OCI-LY3 (cell line): ENCODE data around the gene TNFSF12.

Experiments
- H2AFZ ChIP-seq: fragments of 200-600, 300-600 bp; shearing (Covaris generic); 2 replicates; pipeline ENCODE4 v1.6.0; 2014; ENCODE audit warnings: antibody characterized with exemption, low read depth, low read length
- H3K27ac ChIP-seq: fragments of 200-600, 300-600 bp; sonication (generic); 2 replicates; pipeline ENCODE4 v1.5.1; 2014; ENCODE audit warnings: mild to moderate bottlenecking, low read length, moderate library complexity, mixed read lengths
- H3K27me3 ChIP-seq: fragments of 200-600, 300-600 bp; sonication (generic); 2 replicates; pipeline ENCODE4 v1.6.1; 2014; ENCODE audit warnings: low read depth, low read length, mixed read lengths
- H3K36me3 ChIP-seq: fragments of 200-600, 300-600 bp; sonication (generic); replicated peaks from 2 replicates; pipeline ENCODE3; 2014; ENCODE audit warnings: low read depth, low read length, mixed read lengths
- H3K4me1 ChIP-seq: fragments of 300-600, 200-600 bp; sonication (generic); 2 replicates; pipeline ENCODE4 v1.6.1; 2014; ENCODE audit warnings: low read length, mixed read lengths
- H3K4me2 ChIP-seq: fragments of 200-600, 300-600 bp; sonication (generic); 2 replicates; pipeline ENCODE4 v1.6.1; 2014; ENCODE audit warnings: low read length, mixed read lengths
- H3K4me3 ChIP-seq: fragments of 300-600, 200-600 bp; sonication (generic); 2 replicates; pipeline ENCODE4 v1.5.1; 2014; ENCODE audit warnings: antibody characterized with exemption, mild to moderate bottlenecking, low read length, moderate library complexity
- H3K79me2 ChIP-seq: fragments of 300-600, 200-600 bp; shearing (Covaris generic); 2 replicates; pipeline ENCODE4 v1.6.1; 2014; ENCODE audit warnings: mild to moderate bottlenecking, low read length, mixed read lengths
- H3K9ac ChIP-seq: fragments of 300-600, 200-600 bp; shearing (Covaris generic); 2 replicates; pipeline ENCODE4 v1.6.0; 2014; ENCODE audit warnings: mild to moderate bottlenecking, low read length, moderate library complexity
- H3K9me3 ChIP-seq: fragments of 200-600, 300-600 bp; shearing (Covaris generic); 2 replicates; pipeline ENCODE4 v1.6.1; 2014; ENCODE audit warnings: low read length, mixed read lengths; ENCODE audit not compliant: insufficient read depth
- H4K20me1 ChIP-seq: fragments of 200-600, 300-600 bp; sonication (generic); 2 replicates; pipeline ENCODE4 v1.6.1; 2016; ENCODE audit warnings: low read length, mixed read lengths; ENCODE audit not compliant: insufficient read depth
- EZH2phosphoT487 ChIP-seq: fragments of 200-600 bp; shearing (Covaris generic); IDR thresholded peaks from 2 replicates; pipeline ENCODE4 v1.6.1; 2018; ENCODE audit warnings: antibody characterized with exemption, mixed run types, low read depth
- TF ChIP-seq, protein P1 (sequence below): fragments of 200-600, 300-600 bp; sonication (generic); IDR thresholded peaks from 2 replicates; pipeline ENCODE4 v1.5.1; 2014; ENCODE audit warnings: antibody characterized with exemption, low read length, low read depth

TNFSF12 gene

DNA sequence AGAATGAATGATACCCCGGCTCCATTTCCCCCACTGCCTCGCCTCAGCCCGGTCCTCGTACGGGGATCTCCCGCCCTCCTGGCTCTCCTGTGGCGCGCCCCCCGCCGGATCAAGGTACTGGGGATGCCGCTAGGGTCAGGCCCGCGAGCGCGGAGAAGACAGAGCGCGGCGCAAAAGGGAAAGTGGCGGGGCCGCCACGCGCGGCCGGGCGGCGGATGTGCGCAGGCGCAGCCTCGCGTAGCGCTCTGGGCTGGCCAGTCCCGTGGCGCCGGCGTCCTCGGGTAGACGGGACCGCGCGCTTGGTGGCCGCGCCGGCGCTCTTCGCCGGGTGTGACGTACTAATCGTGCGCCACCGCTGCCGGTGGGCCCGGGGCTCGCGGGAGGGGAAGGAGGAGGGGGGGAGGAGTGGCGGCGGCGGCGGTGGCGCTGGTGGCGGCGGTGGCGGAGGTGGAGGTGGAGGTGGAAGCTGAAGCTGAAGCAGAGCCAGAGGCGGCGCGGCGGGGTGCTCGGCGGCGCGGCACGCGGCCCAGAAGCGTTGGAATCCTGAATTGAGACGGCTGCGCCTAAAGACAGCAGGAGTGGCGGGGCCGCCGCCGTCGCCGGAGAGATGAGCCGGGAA is 12.8 kb downstream of the TNFSF12 start, which contains the start of gene SENP3:
Gene SENP3, plus strand, starts transcription at position 331 of the 619 bp plus-strand sequence. CDS start 1,158 bp downstream, outside the sequence.
- H2AFZ ChIP-seq: no peak within 1 kb of the TSS
- peak within 1 kb of the TSS; percentile 77 for H3K27ac ChIP-seq
- H4K20me1 ChIP-seq: no peaks in the 10 kb centered on the region

DNA sequence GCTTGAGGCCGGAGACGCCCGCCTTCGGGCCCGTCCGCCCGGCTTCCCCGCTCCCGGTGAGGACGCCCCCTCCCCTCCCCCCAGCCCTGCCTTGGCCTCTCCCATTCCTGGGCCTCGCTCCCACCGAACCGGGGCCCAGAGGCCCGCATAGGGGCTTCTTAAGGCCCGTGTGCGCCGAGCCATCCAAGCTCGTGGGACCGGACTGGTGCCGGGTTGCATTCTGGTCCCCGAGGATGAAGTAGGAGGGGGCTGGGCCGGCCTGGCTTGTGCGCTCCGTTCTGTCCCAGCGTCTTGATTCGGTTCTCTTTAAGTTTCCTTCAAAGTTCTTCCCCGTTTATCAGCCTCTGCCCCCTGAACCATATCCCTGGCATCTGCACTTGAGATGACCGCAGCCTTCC is 13.3 kb downstream of the TNFSF12 start:
- no peak for TF ChIP-seq EZH2phosphoT487
- TF ChIP-seq, protein P1, sequence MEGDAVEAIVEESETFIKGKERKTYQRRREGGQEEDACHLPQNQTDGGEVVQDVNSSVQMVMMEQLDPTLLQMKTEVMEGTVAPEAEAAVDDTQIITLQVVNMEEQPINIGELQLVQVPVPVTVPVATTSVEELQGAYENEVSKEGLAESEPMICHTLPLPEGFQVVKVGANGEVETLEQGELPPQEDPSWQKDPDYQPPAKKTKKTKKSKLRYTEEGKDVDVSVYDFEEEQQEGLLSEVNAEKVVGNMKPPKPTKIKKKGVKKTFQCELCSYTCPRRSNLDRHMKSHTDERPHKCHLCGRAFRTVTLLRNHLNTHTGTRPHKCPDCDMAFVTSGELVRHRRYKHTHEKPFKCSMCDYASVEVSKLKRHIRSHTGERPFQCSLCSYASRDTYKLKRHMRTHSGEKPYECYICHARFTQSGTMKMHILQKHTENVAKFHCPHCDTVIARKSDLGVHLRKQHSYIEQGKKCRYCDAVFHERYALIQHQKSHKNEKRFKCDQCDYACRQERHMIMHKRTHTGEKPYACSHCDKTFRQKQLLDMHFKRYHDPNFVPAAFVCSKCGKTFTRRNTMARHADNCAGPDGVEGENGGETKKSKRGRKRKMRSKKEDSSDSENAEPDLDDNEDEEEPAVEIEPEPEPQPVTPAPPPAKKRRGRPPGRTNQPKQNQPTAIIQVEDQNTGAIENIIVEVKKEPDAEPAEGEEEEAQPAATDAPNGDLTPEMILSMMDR: no peak
- H3K27ac ChIP-seq: peak overlapping the region; percentile 32
- H3K36me3 ChIP-seq: peaks cover 12% of the 10 kb centered on the region
- H4K20me1 ChIP-seq: no peaks in the 10 kb centered on the region
- H2AFZ ChIP-seq: no peak overlapping the region
- peaks cover 42% of the 10 kb centered on the region for H3K4me1 ChIP-seq
- no peaks in the 10 kb centered on the region for H3K27me3 ChIP-seq
- peak overlapping the region; percentile 85 for H3K9ac ChIP-seq
- peak overlapping the region; percentile 95 for H3K4me2 ChIP-seq
- H3K4me3 ChIP-seq: peak overlapping the region; percentile 90
- peaks cover 45% of the 10 kb centered on the region for H3K79me2 ChIP-seq
- no peaks in the 10 kb centered on the region for H3K9me3 ChIP-seq

More for the DNA sequence above, 12.8 kb downstream of the TNFSF12 start, which contains the start of gene SENP3:
- H3K9ac ChIP-seq: peak within 1 kb of the TSS; percentile 85
- H3K27me3 ChIP-seq: no peaks in the 10 kb centered on the region
- H3K36me3 ChIP-seq: peaks cover 12% of the 10 kb centered on the region
- H3K4me2 ChIP-seq: peak within 1 kb of the TSS; percentile 100
- no peak for TF ChIP-seq EZH2phosphoT487
- TF ChIP-seq, protein P1: no peak
- H3K4me1 ChIP-seq: peaks cover 42% of the 10 kb centered on the region
- H3K4me3 ChIP-seq: peak within 1 kb of the TSS; percentile 90
- peaks cover 45% of the 10 kb centered on the region for H3K79me2 ChIP-seq
- H3K9me3 ChIP-seq: no peaks in the 10 kb centered on the region

DNA sequence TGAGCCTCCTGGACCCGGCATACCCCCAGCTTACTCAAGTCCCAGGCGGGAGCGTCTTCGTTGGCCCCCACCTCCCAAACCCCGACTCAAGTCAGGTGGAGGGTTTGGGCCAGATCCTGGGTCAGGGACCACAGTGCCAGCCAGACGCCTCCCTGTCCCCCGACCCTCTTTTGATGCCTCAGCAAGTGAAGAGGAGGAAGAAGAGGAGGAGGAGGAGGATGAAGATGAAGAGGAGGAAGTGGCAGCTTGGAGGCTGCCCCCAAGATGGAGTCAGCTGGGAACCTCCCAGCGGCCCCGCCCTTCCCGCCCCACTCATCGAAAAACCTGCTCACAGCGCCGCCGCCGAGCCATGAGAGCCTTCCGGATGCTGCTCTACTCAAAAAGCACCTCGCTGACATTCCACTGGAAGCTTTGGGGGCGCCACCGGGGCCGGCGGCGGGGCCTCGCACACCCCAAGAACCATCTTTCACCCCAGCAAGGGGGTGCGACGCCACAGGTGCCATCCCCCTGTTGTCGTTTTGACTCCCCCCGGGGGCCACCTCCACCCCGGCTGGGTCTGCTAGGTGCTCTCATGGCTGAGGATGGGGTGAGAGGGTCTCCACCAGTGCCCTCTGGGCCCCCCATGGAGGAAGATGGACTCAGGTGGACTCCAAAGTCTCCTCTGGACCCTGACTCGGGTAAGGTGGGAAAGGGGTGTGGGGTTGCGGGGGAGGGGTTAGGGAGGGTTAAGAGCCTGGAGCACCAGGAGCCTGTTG is 14.4 kb downstream of the TNFSF12 start:
- Histone ChIP-seq H3K9me3 (no peaks in the 10 kb centered on the region), H3K27me3 (no peaks in the 10 kb centered on the region), H3K4me2 (peak overlapping the region; percentile 95), H3K4me1 (peaks cover 32% of the 10 kb centered on the region), H3K4me3 (peak overlapping the region; percentile 90; the same call in 1 of the 2 replicates), H3K36me3 (peaks cover 12% of the 10 kb centered on the region), H3K9ac (no peak overlapping the region), H3K79me2 (peaks cover 45% of the 10 kb centered on the region), H4K20me1 (no peaks in the 10 kb centered on the region), H2AFZ (no peak overlapping the region), H3K27ac (no peak overlapping the region)
- TF ChIP-seq, protein P1: no peak
- no peak for TF ChIP-seq EZH2phosphoT487

DNA sequence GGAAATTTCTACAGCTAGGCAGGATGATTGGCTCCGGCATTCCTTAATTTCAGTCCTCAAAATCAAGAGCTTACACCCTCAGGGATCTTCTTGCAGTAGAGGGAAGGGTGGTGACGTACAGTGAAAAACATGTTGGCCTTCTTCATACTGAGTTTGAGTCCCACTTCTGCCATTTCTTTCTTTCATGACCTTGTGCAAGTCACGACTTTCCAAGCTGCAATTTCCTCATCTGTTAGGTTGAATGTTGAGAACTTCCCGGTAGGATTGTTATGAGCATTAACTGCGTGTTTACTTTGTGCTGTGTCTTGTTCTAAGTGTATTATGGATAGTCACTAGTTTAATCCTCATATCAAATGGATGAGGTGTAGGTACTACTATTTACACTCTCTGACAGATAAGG is 20.7 kb downstream of the TNFSF12 start:
- Histone ChIP-seq H3K79me2 (peaks cover 45% of the 10 kb centered on the region), H3K27me3 (no peaks in the 10 kb centered on the region), H3K4me3 (no peak overlapping the region), H3K4me2 (no peak overlapping the region), H2AFZ (no peak overlapping the region), H3K27ac (no peak overlapping the region), H3K9ac (no peak overlapping the region), H4K20me1 (peaks cover 9% of the 10 kb centered on the region), H3K36me3 (peaks cover 32% of the 10 kb centered on the region), H3K4me1 (peaks cover 11% of the 10 kb centered on the region), H3K9me3 (no peaks in the 10 kb centered on the region)
- TF ChIP-seq, protein P1: no peak
- TF ChIP-seq EZH2phosphoT487: no peak
